Esophagus (tissue), 2 donors: ENCODE data around the gene ZNF276. TPM values are rescaled to one million over a fixed set of nuclear protein-coding genes. Genes with fewer than 3 reads are reported as not detected.

Experiments used
- H3K27ac ChIP-seq, 2 donors: one replicate each; pipeline ENCODE4 v1.5.1; 2013; ENCODE audit warnings: low read depth in 2 of 2, mild to moderate bottlenecking in 2 of 2, inconsistent platforms in 1 of 2, low read length in 1 of 2, moderate library complexity in 1 of 2
- H3K27me3 ChIP-seq, 2 donors: one replicate each; pipeline ENCODE4 v1.6.1; 2013; ENCODE audit warnings: low read length in 2 of 2, control low read depth in 1 of 2, mild to moderate bottlenecking in 1 of 2; ENCODE audit not compliant: insufficient read depth in 2 of 2, control insufficient read depth in 1 of 2
- H3K36me3 ChIP-seq, 2 donors: one replicate each; pipeline ENCODE4 v1.6.1; 2013; ENCODE audit warnings: low read length in 1 of 2; ENCODE audit not compliant: control insufficient read depth in 2 of 2, insufficient read depth in 2 of 2
- H3K4me1 ChIP-seq, 2 donors: one replicate each; pipeline ENCODE4 v1.6.1; 2013; ENCODE audit warnings: low read length in 1 of 2; ENCODE audit not compliant: control insufficient read depth in 2 of 2, insufficient read depth in 2 of 2
- H3K4me3 ChIP-seq, 2 donors: one replicate each; pipeline ENCODE4 v1.5.1; 2013; ENCODE audit warnings: low read length in 2 of 2, mild to moderate bottlenecking in 2 of 2, low read depth in 1 of 2, moderate library complexity in 1 of 2
- H3K9me3 ChIP-seq, 2 donors: one replicate each; pipeline ENCODE4 v1.6.1; 2013; ENCODE audit warnings: mild to moderate bottlenecking in 2 of 2, low read depth in 1 of 2, low read length in 1 of 2, moderate library complexity in 1 of 2; ENCODE audit not compliant: control insufficient read depth in 2 of 2, insufficient read depth in 1 of 2
- WGBS, 2 donors: extraction: QIAGEN DNeasy Blood & Tissue Kit; methylation state at CpG; one replicate each; pipeline ENCODE4 v1.1.7; 2013; 5-methylcytosine and 5-hydroxymethylcytosine counted together
- polyA plus RNA-seq, 2 donors: library from polyadenylated mRNA; stranded (reverse); fragments of 200-250 nt; gene quantifications; one replicate each; pipeline ENCODE4 v1.2.3, GENCODE V29; 2013
- donor health status: healthy with polysubstance abuse.
- donor health status: Bipolar disorder and iron deficiency.

The ZNF276 gene
- polyA plus RNA-seq, 2 donors, result 23.2 to 42.3 TPM

DNA sequence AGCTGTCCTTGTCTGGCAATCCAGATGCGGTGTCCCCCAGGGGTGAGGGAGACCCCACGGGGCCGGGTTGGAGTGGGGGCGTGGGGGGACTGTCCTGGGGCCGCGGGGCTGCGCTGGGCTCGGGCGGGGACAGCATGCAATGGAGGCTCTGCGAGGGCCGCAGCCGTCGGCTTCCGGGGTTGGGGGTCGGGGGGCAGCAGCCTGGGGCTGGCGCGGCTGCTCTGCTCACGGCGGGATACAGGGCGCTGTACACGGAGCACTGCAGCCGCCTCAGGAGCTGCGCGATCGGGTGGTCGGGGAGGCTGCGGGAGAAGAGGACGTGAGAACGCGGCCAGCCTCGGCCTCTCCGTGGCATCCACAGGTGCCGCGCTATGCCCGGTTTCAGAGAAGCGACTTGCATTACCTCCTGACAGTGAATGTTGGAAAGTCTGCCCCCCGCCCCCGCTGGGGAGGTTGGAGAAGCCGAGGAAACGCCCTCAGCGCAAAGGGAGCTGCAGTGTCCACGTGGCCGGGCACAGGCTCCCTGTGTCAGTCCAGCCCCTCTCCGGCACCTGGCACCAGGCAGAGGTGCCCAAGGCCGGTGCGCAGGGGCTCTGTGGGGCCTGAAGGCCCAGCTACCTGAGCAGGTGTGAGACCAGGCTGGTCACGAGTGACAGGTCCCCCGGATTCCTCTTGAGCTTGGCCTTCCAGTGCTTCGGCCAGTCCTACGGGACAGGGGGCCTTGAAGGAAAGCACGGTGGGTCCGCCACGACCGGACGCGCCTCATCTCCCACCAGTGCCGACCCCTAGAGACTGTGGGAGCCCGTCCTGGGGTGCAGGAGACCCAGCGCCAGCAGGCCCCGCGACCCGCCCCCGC lies 10.4 kb upstream of the ZNF276 start:
- Histone ChIP-seq H3K27me3 (no peaks in the 10 kb centered on the region), H3K27ac (no peak overlapping the region), H3K9me3 (peaks cover 0 to 2% of the 10 kb centered on the region in 2 donors), H3K36me3 (peaks cover 0 to 11% of the 10 kb centered on the region in 2 donors), H3K4me1 (peaks cover 3 to 10% of the 10 kb centered on the region in 2 donors), H3K4me3 (no peak overlapping the region)
- 77 to 79% methylated on average over 60 to 63 of the region's 63 CpGs for WGBS, 2 donors

DNA sequence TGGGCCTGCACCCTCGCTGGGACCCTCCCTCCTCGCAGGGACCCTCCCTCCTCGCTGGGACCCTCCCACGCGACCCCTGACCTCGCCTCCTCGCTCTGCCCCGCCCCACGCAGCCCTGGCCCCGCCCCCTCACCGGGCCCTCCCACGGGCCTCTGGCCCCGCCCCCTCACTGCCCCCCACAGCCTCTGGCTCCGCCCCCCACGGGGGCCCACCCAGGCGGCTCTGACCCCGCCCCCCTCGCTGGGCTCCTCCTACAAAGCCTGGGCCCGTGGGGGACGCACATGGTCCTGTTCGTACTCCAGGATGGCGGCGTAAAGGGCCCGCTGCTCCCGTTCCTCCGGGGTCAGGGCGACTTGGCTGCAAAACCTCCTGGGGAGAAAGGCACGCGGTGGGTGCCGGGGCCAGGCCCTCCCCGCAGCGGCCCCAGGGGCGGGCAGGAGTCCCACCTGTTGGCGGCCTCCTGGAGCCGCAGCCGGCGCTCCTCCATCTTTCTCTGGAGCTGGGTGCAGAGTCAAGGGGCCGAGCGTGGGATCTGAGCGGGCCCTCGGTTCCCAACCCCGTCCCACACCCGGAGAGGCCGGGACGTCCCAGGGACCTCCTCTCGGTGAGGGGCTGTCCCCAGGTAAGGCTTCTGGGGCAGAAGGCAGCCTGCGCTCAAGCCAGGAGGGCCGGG lies 9.6 kb upstream of the ZNF276 start:
- Histone ChIP-seq H3K4me1 (peaks cover 3 to 7% of the 10 kb centered on the region in 2 donors), H3K4me3 (peak overlapping the region; percentile 43 to 58), H3K9me3 (peaks cover 0 to 2% of the 10 kb centered on the region in 2 donors), H3K27me3 (no peaks in the 10 kb centered on the region), H3K27ac (no peak overlapping the region), H3K36me3 (peaks cover 0 to 11% of the 10 kb centered on the region in 2 donors)
- 2 to 4% methylated on average over 36 to 48 of the region's 48 CpGs for WGBS, 2 donors

DNA sequence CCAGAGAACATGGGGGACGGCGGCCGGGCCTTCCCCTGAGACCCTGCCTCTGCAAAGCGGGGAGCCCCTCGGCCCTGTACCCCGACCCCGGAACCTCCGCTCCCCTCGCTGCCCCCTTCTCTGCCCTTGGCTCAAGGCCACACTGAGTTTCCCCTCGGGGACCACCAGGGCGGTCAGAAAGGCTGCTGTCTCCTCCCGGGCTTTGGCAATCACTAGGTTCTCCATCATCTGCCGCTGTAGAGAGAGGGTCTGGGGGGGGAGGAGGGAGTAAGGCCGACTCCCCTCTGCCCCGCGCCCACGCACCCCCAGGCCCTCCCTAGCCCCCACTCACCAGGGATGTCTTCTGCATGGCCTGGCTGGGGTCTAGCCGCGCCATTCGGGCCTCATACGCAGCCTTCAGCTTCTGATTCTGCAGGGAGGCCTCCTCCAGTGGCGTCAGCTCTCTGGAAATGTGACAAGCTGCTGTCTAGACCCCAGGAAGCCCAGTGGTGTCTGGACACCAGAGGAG lies 9.0 kb upstream of the ZNF276 start:
- WGBS, 2 donors, result 11 to 16% methylated on average over 13 to 22 of the region's 22 CpGs
- Histone ChIP-seq H3K27ac (no peak overlapping the region), H3K4me3 (peak overlapping the region; percentile 43 to 58), H3K27me3 (no peaks in the 10 kb centered on the region), H3K36me3 (peaks cover 0 to 11% of the 10 kb centered on the region in 2 donors), H3K4me1 (peaks cover 3 to 7% of the 10 kb centered on the region in 2 donors), H3K9me3 (peaks cover 2 to 3% of the 10 kb centered on the region in 2 donors)

- H3K4me3 ChIP-seq, result no peak overlapping the region
- WGBS, 2 donors, result 92% methylated on average over 12 to 15 of the region's 15 CpGs
- H3K27me3 ChIP-seq, result no peaks in the 10 kb centered on the region
These were observed 4.8 kb upstream of the ZNF276 start for GRCh38 chr16:89716493-89716892.

DNA sequence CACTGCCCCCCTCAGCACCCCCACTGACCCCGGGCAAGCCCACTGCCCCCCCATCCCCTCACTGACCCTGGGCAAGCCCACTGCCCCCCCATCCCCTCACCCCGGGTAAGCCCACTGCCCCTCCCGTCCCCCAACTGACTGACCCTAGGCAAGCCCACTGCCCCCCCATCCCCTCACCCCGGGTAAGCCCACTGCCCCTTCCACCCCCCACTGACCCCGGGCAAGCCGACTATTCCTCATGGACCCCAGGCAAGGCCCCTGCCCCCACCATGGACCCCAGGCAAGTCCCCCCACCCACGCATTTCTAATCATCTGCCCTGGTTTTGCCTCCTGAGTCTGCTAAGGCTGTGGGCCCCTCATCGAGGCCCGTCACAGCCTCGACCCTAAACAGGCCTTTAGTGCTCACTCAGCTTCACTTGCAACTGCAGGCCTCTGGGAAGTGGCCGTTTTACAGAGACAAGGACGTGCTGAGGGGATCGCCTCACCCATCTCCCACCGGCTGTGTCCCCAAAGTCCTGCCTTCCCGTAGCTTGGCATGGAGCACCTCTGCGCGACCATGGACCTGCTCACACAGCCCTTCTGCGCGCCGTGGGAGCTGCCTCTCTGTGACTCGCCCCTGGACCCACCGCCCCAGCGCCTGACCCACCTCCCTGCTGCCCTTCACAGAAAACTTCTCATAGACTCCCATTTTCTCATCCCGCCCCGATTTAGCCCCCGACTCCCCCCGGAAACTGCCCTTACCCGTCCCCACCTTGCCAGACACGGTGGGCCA lies 4.2 kb upstream of the ZNF276 start:
- Histone ChIP-seq H3K36me3 (no peaks in the 10 kb centered on the region), H3K4me3 (no peak overlapping the region), H3K4me1 (peaks cover 0 to 18% of the 10 kb centered on the region in 2 donors), H3K27me3 (no peaks in the 10 kb centered on the region), H3K27ac (no peak overlapping the region), H3K9me3 (peaks cover 0 to 3% of the 10 kb centered on the region in 2 donors)
- WGBS, 2 donors, result 86 to 88% methylated on average over 28 to 29 of the region's 29 CpGs

More at GRCh38 chr16:89716493-89716892, 4.8 kb upstream of the ZNF276 start:
- H3K9me3 ChIP-seq, result peaks cover 0 to 3% of the 10 kb centered on the region in 2 donors
- H3K4me1 ChIP-seq, result peaks cover 0 to 20% of the 10 kb centered on the region in 2 donors
- no peak overlapping the region for H3K27ac ChIP-seq
- H3K36me3 ChIP-seq, result no peaks in the 10 kb centered on the region

GRCh38 chr16:89717688-89718505 lies 3.4 kb upstream of the ZNF276 start:
- 81 to 82% methylated on average over 24 of the region's 24 CpGs for WGBS, 2 donors
- H3K4me1 ChIP-seq, result peaks cover 3 to 18% of the 10 kb centered on the region in 2 donors
- H3K27me3 ChIP-seq, result no peaks in the 10 kb centered on the region
- peaks cover 2 to 3% of the 10 kb centered on the region in 2 donors for H3K9me3 ChIP-seq
- H3K36me3 ChIP-seq, result no peaks in the 10 kb centered on the region
- no peak overlapping the region for H3K27ac ChIP-seq
- no peak overlapping the region for H3K4me3 ChIP-seq

DNA sequence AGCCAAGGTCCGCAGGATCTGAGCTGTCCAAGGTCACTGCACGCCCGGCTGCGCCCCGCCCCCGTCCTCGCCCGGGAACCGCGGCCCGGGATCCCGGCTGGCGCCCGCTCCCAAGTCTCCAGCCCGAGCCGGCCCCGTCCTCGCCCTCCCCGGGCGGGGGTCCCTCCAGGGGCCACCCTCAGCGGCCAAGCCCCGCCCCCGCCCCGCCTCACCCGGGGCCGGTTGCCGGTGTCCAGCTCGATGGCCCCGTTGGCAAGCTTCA lies 855 bp upstream of the ZNF276 start:
- 0 to 1% methylated on average over 26 to 29 of the region's 29 CpGs for WGBS, 2 donors
- Histone ChIP-seq H3K4me3 (peak overlapping the region; percentile 73 to 85), H3K27ac (peak overlapping the region; percentile 95 to 99), H3K36me3 (peaks cover 0 to 14% of the 10 kb centered on the region in 2 donors), H3K27me3 (no peaks in the 10 kb centered on the region), H3K9me3 (peaks cover 2 to 3% of the 10 kb centered on the region in 2 donors), H3K4me1 (peaks cover 9 to 30% of the 10 kb centered on the region in 2 donors)

DNA sequence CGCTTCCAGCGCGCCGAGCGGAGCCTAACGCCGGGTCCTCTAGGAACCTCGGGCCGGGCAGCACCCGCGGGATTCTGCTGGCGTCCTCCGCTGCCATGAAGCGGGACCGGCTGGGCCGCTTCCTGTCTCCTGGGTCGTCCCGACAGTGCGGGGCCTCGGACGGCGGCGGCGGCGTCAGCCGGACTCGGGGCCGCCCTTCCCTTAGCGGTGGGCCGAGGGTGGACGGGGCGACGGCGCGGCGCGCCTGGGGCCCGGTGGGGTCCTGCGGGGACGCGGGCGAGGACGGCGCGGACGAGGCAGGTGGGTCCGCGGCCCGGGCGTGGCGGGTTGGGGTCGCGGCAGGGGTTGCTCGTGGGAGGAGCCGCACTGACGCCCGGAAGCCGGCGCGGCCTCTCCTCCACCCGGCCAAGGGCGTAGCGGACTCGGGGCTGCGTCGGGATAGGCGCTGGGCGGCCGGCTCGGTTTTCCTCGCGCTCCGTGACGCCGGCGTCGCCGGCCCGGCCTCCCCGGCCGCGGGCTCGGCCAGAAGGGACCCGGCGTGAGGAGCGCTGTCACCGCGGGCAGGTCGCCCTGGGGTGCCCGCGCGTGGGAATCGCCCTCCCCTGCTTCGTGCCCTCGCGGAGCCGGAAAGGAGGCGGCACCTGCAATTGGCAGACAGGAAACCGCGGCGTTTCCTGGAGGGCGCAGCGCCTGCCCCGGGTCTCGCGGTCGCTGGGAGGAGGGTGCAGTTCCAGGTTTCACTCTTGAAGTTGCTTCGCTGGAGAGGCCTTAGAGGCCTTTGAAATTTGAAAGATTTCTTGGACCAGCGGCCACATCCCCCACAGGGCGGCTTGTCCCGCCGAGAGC lies 432 bp downstream of the ZNF276 start:
- H3K27ac ChIP-seq, result peak overlapping the region; percentile 95 to 99
- peaks cover 0 to 14% of the 10 kb centered on the region in 2 donors for H3K36me3 ChIP-seq
- no peaks in the 10 kb centered on the region for H3K27me3 ChIP-seq
- peaks cover 2 to 3% of the 10 kb centered on the region in 2 donors for H3K9me3 ChIP-seq
- peak overlapping the region; percentile 73 to 85 for H3K4me3 ChIP-seq
- H3K4me1 ChIP-seq, result peaks cover 9 to 30% of the 10 kb centered on the region in 2 donors
- WGBS, 2 donors, result 0% methylated on average over 73 to 112 of the region's 112 CpGs
